Ishikawa (cell line): ENCODE results near the gene UBL5.

Experiments used
- CEBPB ChIP-seq: IDR thresholded peaks from 2 replicates; pipeline ENCODE4 v1.6.1; 2012
- CREB1 ChIP-seq: IDR thresholded peaks from 2 replicates; pipeline ENCODE4 v1.6.1; 2012; ENCODE audit warnings: low read depth
- EGR1 ChIP-seq: IDR thresholded peaks from 2 replicates; pipeline ENCODE4 v1.6.1; 2012
- EP300 ChIP-seq: IDR thresholded peaks from 2 replicates; pipeline ENCODE4 v1.6.1; 2012; ENCODE audit warnings: borderline replicate concordance
- MAX ChIP-seq: IDR thresholded peaks from 2 replicates; pipeline ENCODE4 v1.6.1; 2012
- NFIC ChIP-seq: IDR thresholded peaks from 2 replicates; pipeline ENCODE4 v1.6.1; 2012
- RAD21 ChIP-seq: IDR thresholded peaks from 2 replicates; pipeline ENCODE4 v1.6.1; 2012; ENCODE audit warnings: low read depth
- REST ChIP-seq: IDR thresholded peaks from 2 replicates; pipeline ENCODE4 v1.6.1; 2012; ENCODE audit warnings: low read depth, mild to moderate bottlenecking
- TAF1 ChIP-seq: IDR thresholded peaks from 2 replicates; pipeline ENCODE4 v1.6.1; 2012; ENCODE audit warnings: low read depth, mild to moderate bottlenecking
- TCF12 ChIP-seq: IDR thresholded peaks from 2 replicates; pipeline ENCODE4 v1.6.1; 2012; ENCODE audit warnings: low read depth
- TEAD4 ChIP-seq: IDR thresholded peaks from 2 replicates; pipeline ENCODE4 v1.6.1; 2012
- YY1 ChIP-seq: IDR thresholded peaks from 2 replicates; pipeline ENCODE4 v1.6.1; 2012; ENCODE audit warnings: low read depth
- ZBTB7A ChIP-seq: IDR thresholded peaks from 2 replicates; pipeline ENCODE4 v1.6.1; 2012; ENCODE audit warnings: low read depth

- TF ChIP-seq CREB1 = no peak
- no peak for TF ChIP-seq TEAD4
- no peak for TF ChIP-seq NFIC
- no peak for TF ChIP-seq REST
- TF ChIP-seq ZBTB7A = no peak
- no peak for TF ChIP-seq MAX
- TF ChIP-seq CEBPB = no peak
- no peak for TF ChIP-seq EP300
- TF ChIP-seq YY1 = no peak
- TF ChIP-seq RAD21 = no peak
- TF ChIP-seq TAF1 = no peak
- TF ChIP-seq EGR1 = peak; percentile 13; the same call in 1 of the 2 replicates
- TF ChIP-seq TCF12 = no peak
Measured at GRCh38 chr19:9791552-9792205, 36.0 kb upstream of the UBL5 start.
